Measurements from ENCODE around the gene QSOX2.

QSOX2 gene

GRCh38 chr9:136204145-136204805, 41.3 kb downstream of the QSOX2 start:
- Histone ChIP-seq H2AFZ (ENCODE audit: low read length) (no peak overlapping the region), H3K9me3 (replicated peaks in 1 of 2; ENCODE audit: control insufficient read depth in 2 of 2, insufficient read depth in 1 of 2, low read depth in 1 of 2, low read length in 2 of 2) (peaks cover 0 to 5% of the 10 kb centered on the region in 2 donors), H3K9ac (ENCODE audit: low read depth, low read length, poor library complexity) (no peak overlapping the region), H3K18ac (ENCODE audit: low read length) (no peak overlapping the region), H2BK5ac (ENCODE audit: low read length) (no peak overlapping the region), H3K27me3 (ENCODE audit: control insufficient read depth in 3 of 3, insufficient read depth in 3 of 3, low read depth in 1 of 3, low read length in 3 of 3) (peaks cover 50 to 65% (median 64%) of the 10 kb centered on the region in 3 experiments), H3K36me3 (replicated peaks in 1 of 2; ENCODE audit: control insufficient read depth in 2 of 2, insufficient read depth in 2 of 2, low read length in 2 of 2) (peaks cover 9 to 18% of the 10 kb centered on the region in 2 donors), H3K4me2 (ENCODE audit: insufficient read depth, low read length, poor library complexity, severe bottlenecking) (no peak overlapping the region), H4K8ac (ENCODE audit: low read depth, low read length) (no peak overlapping the region), H3K4me1 (ENCODE audit: control insufficient read depth in 2 of 2, insufficient read depth in 1 of 2, low read depth in 1 of 2, low read length in 2 of 2) (peaks cover 0 to 2% of the 10 kb centered on the region in 2 donors), H3K27ac (replicated peaks; ENCODE audit: low read length) (no peak overlapping the region), H3K4ac (ENCODE audit: low read length) (no peak overlapping the region), H3K4me3 (ENCODE audit: low read length in 2 of 2) (peak overlapping the region in 1 of 2 donors; percentile 65), H4K91ac (ENCODE audit: low read depth, low read length, poor library complexity) (no peak overlapping the region), H3K23ac (ENCODE audit: low read depth, low read length, poor library complexity) (no peak overlapping the region), H3K14ac (ENCODE audit: low read length) (no peak overlapping the region), H2BK120ac (ENCODE audit: low read depth, low read length) (no peak overlapping the region), H3K79me1 (ENCODE audit: low read depth, low read length) (peaks cover 3% of the 10 kb centered on the region), H2BK15ac (ENCODE audit: low read length) (no peak overlapping the region), H2BK12ac (ENCODE audit: low read length) (no peak overlapping the region), H2AK5ac (ENCODE audit: low read depth, low read length) (no peak overlapping the region)
- no CpG with 5 or more reads among the region's 25 CpGs for WGBS, 2 donors (ENCODE audit: extremely low coverage in 2 of 2, insufficient read length in 2 of 2, insufficient replicate concordance in 1 of 2)
- DNase-seq (ENCODE audit: low spot score), result no peak

DNA sequence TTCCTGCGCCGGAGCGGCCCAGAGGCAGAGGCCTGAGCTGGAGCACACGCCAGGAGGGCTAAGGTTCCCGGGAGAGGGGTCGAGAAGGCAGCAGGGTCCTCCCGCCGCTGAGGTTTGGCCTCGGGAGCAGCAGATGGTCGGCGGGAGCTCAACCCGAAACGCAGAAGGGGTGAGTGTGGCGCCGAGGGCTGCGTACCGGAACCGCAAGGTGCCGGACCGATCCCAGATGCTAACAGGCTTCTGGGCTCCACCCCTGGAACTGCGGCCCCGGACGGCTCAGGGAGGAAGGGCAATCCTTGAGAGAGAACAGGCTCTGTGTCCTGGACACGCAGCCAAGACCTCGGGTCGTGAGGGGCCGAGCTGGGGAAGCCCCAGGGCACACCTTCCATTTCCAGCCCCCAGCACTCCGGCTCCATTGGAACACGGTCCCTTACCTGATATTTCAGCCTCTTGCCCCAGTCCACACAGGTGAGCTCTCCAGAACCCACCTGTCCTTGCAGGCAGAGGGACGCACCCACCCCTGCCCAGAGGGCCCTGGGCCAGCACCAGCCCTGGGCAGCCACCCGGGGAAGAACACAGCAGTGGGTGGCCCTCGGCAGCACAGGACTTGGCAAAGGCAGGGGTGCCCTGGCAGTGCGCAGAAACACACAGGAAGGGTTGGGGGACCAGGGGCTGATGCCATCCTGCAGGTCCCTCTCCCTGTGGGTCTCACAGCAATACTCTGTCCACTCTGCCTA, 42.0 kb downstream of the QSOX2 start:
- H3K4me3 ChIP-seq (ENCODE audit: low read length in 2 of 2), result no peak overlapping the region
- peaks cover 0 to 5% of the 10 kb centered on the region in 2 donors for H3K9me3 ChIP-seq (replicated peaks in 1 of 2; ENCODE audit: control insufficient read depth in 2 of 2, insufficient read depth in 1 of 2, low read depth in 1 of 2, low read length in 2 of 2)
- H4K8ac ChIP-seq (ENCODE audit: low read depth, low read length), result no peak overlapping the region
- H3K4me2 ChIP-seq (ENCODE audit: insufficient read depth, low read length, poor library complexity, severe bottlenecking), result no peak overlapping the region
- no peak overlapping the region for H2AK5ac ChIP-seq (ENCODE audit: low read depth, low read length)
- peaks cover 0 to 2% of the 10 kb centered on the region in 2 donors for H3K4me1 ChIP-seq (ENCODE audit: control insufficient read depth in 2 of 2, insufficient read depth in 1 of 2, low read depth in 1 of 2, low read length in 2 of 2)
- H3K18ac ChIP-seq (ENCODE audit: low read length), result no peak overlapping the region
- peaks cover 54 to 72% (median 70%) of the 10 kb centered on the region in 3 experiments for H3K27me3 ChIP-seq (ENCODE audit: control insufficient read depth in 3 of 3, insufficient read depth in 3 of 3, low read depth in 1 of 3, low read length in 3 of 3)
- no peak overlapping the region for H2BK5ac ChIP-seq (ENCODE audit: low read length)
- peaks cover 3% of the 10 kb centered on the region for H3K79me1 ChIP-seq (ENCODE audit: low read depth, low read length)
- no peak overlapping the region for H2BK120ac ChIP-seq (ENCODE audit: low read depth, low read length)
- no peak overlapping the region for H3K27ac ChIP-seq (replicated peaks; ENCODE audit: low read length)
- H3K4ac ChIP-seq (ENCODE audit: low read length), result no peak overlapping the region
- no CpG with 5 or more reads among the region's 33 CpGs for WGBS, 2 donors (ENCODE audit: extremely low coverage in 2 of 2, insufficient read length in 2 of 2, insufficient replicate concordance in 1 of 2)
- no peak overlapping the region for H2BK12ac ChIP-seq (ENCODE audit: low read length)
- no peak overlapping the region for H3K9ac ChIP-seq (ENCODE audit: low read depth, low read length, poor library complexity)
- H3K23ac ChIP-seq (ENCODE audit: low read depth, low read length, poor library complexity), result no peak overlapping the region
- no peak overlapping the region for H3K14ac ChIP-seq (ENCODE audit: low read length)
- peak overlapping the region; percentile 64 for H2AFZ ChIP-seq (ENCODE audit: low read length)
- H4K91ac ChIP-seq (ENCODE audit: low read depth, low read length, poor library complexity), result no peak overlapping the region
- H3K36me3 ChIP-seq (replicated peaks in 1 of 2; ENCODE audit: control insufficient read depth in 2 of 2, insufficient read depth in 2 of 2, low read length in 2 of 2), result peaks cover 5 to 11% of the 10 kb centered on the region in 2 donors
- H2BK15ac ChIP-seq (ENCODE audit: low read length), result no peak overlapping the region
- no peak for DNase-seq (ENCODE audit: low spot score)

DNA sequence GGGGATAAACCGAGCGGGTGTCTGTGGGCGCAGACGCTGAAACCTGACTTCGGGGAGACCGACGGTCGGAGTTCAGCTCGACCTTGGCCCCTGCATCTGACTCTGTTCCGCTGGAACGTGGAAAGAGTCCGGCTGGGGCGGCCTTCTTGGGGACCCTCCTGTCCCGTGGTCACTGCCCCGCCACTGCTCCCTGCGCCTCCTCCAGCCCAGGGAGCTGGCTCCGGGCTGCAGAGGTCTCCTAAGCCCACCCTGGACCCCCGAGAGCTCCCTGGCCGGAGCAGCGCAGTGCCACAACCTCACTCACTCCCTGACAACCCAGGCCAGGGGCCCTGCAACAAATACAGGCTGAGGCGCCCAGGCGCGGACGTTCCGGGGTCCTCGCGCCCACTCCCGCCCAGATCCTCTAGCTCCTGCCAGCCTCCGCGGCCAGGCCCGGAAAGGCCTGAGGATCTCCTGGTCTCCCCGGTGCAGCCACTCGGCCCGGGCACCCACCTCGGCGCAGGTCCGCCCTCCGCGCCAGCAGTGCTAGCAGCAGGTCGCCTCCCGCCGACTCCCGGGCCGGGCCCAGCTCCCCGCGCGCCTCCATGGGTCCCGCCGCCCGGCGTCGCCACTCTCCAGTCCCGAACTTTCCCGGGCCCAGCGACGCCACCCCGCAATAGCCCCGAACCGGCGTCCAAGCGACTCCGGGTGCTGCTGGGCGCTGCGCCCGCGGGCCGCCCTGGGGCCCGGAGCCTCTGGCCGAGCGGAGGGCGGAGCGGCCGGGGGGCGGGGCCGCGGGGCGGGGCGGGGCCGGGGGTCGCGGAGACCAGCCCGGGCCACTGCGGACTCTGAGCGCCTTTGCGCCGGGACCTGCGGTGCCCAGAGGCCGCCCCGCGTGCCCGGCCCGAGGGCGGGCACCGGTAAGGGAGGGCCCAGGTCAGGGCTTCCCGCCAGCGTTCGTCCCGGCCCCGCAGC, 42.9 kb downstream of the QSOX2 start:
- Histone ChIP-seq H3K27ac (replicated peaks; ENCODE audit: low read length) (no peak overlapping the region), H3K4me3 (ENCODE audit: low read length in 2 of 2) (no peak overlapping the region), H3K4ac (ENCODE audit: low read length) (no peak overlapping the region), H3K14ac (ENCODE audit: low read length) (no peak overlapping the region), H2BK5ac (ENCODE audit: low read length) (no peak overlapping the region), H3K9ac (ENCODE audit: low read depth, low read length, poor library complexity) (no peak overlapping the region), H3K23ac (ENCODE audit: low read depth, low read length, poor library complexity) (no peak overlapping the region), H2BK120ac (ENCODE audit: low read depth, low read length) (no peak overlapping the region), H2AK5ac (ENCODE audit: low read depth, low read length) (no peak overlapping the region), H2AFZ (ENCODE audit: low read length) (peak overlapping the region; percentile 64), H4K91ac (ENCODE audit: low read depth, low read length, poor library complexity) (no peak overlapping the region), H2BK15ac (ENCODE audit: low read length) (no peak overlapping the region), H3K36me3 (replicated peaks in 1 of 2; ENCODE audit: control insufficient read depth in 2 of 2, insufficient read depth in 2 of 2, low read length in 2 of 2) (peaks cover 3 to 7% of the 10 kb centered on the region in 2 donors), H3K9me3 (replicated peaks in 1 of 2; ENCODE audit: control insufficient read depth in 2 of 2, insufficient read depth in 1 of 2, low read depth in 1 of 2, low read length in 2 of 2) (peaks cover 0 to 5% of the 10 kb centered on the region in 2 donors), H2BK12ac (ENCODE audit: low read length) (no peak overlapping the region), H3K18ac (ENCODE audit: low read length) (no peak overlapping the region), H3K4me1 (ENCODE audit: control insufficient read depth in 2 of 2, insufficient read depth in 1 of 2, low read depth in 1 of 2, low read length in 2 of 2) (peaks cover 0 to 2% of the 10 kb centered on the region in 2 donors), H3K27me3 (ENCODE audit: control insufficient read depth in 3 of 3, insufficient read depth in 3 of 3, low read depth in 1 of 3, low read length in 3 of 3) (peaks cover 61 to 81% (median 78%) of the 10 kb centered on the region in 3 experiments), H3K4me2 (ENCODE audit: insufficient read depth, low read length, poor library complexity, severe bottlenecking) (no peak overlapping the region), H4K8ac (ENCODE audit: low read depth, low read length) (no peak overlapping the region), H3K79me1 (ENCODE audit: low read depth, low read length) (peaks cover 3% of the 10 kb centered on the region)
- WGBS, 2 donors (ENCODE audit: extremely low coverage in 2 of 2, insufficient read length in 2 of 2, insufficient replicate concordance in 1 of 2), result no CpG with 5 or more reads among the region's 99 CpGs
- no peak for DNase-seq (ENCODE audit: low spot score)

Measured in neuronal stem cell (in vitro differentiated cells).